Esophagus squamous epithelium (tissue), 4 donors: ENCODE measurements around the gene AUTS2.

ENCODE experiments used
- POLR2A ChIP-seq, 4 donors: fragments of 450-650 bp; IDR thresholded peaks; one replicate each; pipeline ENCODE4 v1.6.1; 2017; ENCODE audit warnings: antibody characterized with exemption in 4 of 4, mild to moderate bottlenecking in 4 of 4, moderate library complexity in 3 of 4
- TF ChIP-seq, protein P1 (sequence below), 6 experiments: fragments of 450-650 bp in 4 of 6; fragments of 200-600 bp in 2 of 6; sonication (generic) in 2 of 6; IDR thresholded peaks; one replicate each; pipeline ENCODE4 v1.5.1; 2016 to 2019; ENCODE audit warnings: antibody characterized with exemption in 6 of 6, mild to moderate bottlenecking in 4 of 6, moderate library complexity in 4 of 6

DNA sequence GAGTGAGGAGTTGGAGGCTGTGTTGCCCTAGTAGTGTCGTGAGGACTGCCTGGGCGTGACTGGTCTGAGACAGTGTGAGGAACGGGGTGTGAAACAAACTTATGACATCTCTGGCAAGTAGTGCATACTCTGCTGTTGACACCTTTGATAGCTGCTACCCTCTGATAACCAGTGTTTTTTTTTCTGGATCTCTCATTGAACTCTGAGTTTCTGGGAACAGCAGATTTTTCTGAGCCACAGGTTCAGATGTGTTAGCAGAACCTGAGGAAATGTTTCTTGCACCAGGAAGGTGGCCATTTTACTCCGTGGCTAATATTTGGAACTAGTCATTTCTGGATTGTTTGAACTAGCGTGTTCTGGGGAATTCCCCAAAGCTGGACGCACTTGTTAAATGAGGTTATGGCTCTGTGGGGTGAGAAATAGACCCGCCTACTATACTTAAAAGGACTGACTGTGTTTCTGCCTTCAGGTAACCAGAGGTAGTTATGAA lies 52.9 kb downstream of the AUTS2 start:
- TF ChIP-seq, protein P1, sequence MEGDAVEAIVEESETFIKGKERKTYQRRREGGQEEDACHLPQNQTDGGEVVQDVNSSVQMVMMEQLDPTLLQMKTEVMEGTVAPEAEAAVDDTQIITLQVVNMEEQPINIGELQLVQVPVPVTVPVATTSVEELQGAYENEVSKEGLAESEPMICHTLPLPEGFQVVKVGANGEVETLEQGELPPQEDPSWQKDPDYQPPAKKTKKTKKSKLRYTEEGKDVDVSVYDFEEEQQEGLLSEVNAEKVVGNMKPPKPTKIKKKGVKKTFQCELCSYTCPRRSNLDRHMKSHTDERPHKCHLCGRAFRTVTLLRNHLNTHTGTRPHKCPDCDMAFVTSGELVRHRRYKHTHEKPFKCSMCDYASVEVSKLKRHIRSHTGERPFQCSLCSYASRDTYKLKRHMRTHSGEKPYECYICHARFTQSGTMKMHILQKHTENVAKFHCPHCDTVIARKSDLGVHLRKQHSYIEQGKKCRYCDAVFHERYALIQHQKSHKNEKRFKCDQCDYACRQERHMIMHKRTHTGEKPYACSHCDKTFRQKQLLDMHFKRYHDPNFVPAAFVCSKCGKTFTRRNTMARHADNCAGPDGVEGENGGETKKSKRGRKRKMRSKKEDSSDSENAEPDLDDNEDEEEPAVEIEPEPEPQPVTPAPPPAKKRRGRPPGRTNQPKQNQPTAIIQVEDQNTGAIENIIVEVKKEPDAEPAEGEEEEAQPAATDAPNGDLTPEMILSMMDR (IDR thresholded peaks at IDR 0.05) = no peak
- no peak for TF ChIP-seq POLR2A (IDR thresholded peaks at IDR 0.05)
